ENCODE measurements around the gene VPS8.
"Not testable (repeated sequence)": the region's sequence is repeated elsewhere in the genome, so short reads cannot be mapped to it uniquely, and the experiment has no call there.

Gene VPS8

GRCh38 chr3:184864000-184864399 lies 52.0 kb downstream of the VPS8 start:
- no peak for DNase-seq (ENCODE audit: low read depth)

GRCh38 chr3:184868477-184868876 lies 56.5 kb downstream of the VPS8 start:
- DNase-seq (ENCODE audit: low read depth): no peak

DNA sequence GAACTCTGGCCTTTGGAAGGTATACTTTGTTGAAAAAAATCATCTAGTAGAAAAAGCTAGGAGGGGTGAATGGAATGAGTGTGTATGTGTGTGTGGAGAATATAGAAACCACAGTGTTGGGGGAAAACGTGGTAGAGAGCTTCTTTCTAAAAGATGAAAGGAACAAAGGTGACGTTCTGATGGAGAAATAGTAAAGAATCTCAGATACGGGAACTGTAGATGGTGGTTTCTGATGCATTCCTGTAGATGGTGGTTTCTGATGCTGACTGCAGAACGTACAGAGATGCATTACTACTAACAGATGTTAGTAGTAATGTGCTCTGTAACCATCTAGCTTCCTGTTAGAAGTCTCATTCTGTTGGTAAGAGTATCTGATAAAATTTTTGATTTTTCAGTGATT lies 60.2 kb downstream of the VPS8 start:
- DNase-seq (ENCODE audit: low read depth): no peak

DNA sequence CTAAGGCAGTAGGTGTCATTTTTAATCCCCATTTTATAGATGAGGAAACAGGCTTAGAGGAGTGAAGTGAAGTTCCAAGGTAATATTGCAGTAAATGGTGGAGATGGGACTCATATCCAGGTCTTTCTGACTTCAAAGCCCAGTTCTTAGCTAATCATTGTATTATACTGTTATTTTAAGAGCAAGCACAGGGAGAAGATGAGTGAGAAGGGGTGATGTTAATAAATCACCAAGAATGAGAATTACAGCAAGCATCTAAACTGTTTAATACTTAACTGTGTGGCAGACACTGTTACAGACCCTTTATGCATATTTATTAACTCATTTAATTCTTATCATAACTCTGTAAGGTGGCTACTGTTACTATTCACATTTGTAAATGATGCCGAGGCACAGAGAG lies 61.2 kb downstream of the VPS8 start:
- DNase-seq (ENCODE audit: low read depth): no peak

DNA sequence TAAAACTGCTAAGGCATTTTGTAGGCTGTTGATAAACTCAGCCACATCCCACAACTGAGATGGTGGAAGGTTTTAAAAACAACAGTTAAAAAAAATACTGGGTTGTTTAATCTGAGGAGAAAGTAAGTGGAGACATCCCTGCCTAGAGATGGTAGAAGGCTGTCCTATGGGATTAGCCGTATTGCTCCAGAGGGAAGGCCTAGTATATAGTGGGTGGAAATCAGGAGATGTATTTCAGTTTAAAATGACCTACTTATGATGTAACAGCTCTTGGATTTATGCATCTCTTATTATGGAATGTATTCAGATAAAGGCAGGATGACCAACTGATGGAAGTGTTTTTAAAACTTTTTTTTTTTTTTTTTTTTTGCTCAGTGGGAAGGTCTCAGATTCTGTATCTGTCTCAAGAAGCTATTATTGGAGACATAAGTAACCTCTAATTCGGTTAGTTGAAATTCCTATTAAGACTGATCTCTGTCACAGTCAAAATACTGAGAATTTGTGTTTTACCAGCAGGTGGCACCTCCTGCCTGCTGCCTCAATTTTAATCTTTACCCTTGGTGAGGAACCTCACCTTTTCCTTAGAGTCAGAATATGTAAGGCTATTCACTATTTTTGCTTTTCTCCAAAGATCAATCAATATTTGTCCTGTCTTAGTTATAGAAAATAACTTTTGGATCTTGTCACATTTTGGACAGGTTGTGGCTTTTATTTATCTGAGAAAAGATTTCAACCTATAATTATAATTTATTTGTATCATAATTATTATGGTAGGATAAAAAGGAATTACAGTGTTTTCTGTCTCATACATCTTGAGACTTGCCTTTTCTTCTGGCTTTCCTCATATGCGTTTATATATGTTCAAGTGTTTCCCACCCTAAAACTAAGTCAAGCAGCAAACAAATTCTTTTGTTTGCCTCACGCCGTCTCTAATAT lies 63.0 kb downstream of the VPS8 start:
- no peak for DNase-seq (ENCODE audit: low read depth)

GRCh38 chr3:184880276-184881019 lies 68.5 kb downstream of the VPS8 start:
- DNase-seq (ENCODE audit: low read depth): no peak

- DNase-seq (ENCODE audit: low read depth): no peak
These were observed 72.5 kb downstream of the VPS8 start for GRCh38 chr3:184884359-184885017.

DNA sequence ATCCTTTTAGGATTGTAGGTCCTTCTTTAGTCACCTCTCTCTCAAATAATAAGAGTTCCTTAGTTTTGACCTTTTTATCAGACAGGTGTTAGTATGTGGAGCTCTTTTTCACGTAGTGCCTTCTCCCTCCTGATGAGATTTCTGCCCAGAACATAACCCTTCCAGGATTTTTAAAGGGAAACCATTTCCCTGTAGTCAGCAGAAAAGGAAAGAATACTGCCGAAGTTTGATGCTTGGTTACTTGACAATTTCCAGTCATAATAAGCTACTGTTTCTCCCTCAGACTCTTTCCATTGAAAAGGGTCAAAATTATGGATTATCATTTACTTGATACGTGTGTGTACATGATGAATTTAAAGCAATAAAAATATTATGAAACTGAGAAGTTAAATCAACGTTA lies 73.1 kb downstream of the VPS8 start:
- no peak for DNase-seq (ENCODE audit: low read depth)

DNA sequence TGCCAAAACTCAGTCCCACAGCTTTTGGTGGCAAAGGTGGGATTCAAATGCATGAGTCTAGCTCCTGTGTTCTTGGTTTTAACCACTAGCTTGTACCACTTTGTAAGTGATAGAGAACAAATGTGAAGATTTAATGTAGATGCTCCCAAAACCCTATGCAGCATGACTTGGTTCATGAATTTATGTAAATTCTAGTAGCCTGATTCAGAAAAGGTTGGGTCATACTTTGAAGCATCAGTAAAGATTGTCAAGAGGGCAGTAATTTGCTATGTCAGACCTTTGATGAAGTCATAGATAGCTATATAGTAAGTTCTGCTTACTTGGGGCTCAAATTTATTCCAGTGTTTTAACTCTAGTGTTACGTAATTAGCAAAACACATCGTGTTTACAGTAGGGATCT lies 75.6 kb downstream of the VPS8 start:
- DNase-seq (ENCODE audit: low read depth): no peak

DNA sequence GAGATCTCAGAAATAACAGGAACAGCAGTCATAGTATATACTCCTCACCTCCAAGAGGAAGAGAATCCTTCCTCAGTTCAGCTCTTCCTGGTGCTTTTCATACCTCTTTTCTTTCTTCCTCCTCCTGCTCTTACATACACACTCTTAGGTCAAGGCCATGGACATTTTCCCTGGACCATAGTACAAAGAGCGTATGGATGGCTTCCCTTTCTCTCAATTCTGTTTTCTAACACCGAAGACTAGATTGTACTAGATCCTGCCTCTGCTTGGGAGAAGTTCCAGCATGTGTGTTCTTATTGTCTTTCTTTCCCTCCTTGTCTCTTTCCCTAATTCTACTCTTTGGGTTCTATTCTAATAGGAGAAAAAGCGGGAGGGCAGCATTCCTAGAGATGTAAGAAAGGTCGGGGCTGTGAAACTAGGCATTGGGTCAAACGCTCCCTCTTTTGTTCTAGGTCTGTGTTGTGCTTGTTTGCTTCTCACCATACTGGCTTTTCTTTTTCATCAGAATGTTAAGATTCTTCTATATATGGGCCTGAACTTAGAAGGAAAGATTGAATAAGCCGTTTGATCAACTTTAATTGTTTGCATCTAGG lies 77.4 kb downstream of the VPS8 start:
- no peak for DNase-seq (ENCODE audit: low read depth)

DNA sequence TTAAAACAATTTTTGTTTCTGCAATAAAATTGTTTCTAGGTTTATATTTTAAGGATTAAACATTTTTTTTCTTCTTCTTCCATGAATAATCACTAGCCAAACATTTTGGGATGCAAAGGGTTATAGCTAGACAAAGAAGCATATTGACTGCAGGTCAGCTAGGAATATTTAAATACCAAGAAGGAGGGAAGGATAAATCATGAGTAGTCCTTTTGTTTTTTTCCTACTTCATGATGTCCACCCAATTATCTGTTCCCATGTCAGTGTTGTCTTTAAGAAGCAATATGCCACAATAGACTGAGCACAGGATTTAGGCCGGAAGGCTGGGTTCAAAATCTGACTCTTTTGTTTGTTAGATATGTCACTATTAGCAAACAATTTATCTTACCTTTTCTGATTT lies 82.1 kb downstream of the VPS8 start:
- no peak for DNase-seq (ENCODE audit: low read depth)

DNA sequence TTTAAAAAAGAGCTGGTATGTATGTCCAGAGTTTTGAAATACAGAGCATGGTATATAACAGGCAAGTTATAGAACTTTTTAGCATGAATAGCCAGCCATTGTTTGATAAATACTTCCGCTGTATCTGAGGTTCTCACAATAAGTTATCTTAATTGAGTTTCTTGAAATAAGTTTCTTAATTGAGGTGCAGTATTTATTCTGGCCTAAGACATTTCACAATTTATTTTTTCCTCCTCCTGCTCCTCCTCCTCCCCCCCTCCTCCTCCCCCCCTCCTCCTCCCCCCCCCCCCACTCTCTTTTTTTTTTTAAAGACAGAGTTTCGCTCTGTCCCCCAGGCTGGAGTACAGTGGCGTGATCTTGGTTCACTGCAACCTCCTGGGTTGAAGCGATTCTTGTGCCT lies 83.4 kb downstream of the VPS8 start:
- no peak for DNase-seq (ENCODE audit: low read depth)

DNA sequence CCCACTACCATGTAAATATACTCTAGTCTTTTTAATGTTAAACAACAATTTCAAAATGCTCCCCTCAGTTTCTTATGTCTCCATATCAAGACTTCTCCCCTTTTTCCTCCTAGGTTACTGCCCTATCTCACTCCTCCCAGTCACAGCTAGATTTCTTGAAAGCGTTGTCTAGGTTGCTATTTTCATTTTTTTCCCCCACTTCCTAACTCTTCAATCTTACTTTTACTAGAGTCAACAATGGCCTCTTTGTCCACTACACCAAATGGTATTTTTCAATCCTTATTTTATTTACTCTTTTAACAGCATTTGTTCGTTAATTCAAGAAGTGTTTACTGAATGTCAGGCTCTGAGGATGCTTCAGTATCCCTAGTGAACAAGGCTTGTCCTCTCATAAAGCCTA lies 84.4 kb downstream of the VPS8 start:
- no peak for DNase-seq (ENCODE audit: low read depth)

DNA sequence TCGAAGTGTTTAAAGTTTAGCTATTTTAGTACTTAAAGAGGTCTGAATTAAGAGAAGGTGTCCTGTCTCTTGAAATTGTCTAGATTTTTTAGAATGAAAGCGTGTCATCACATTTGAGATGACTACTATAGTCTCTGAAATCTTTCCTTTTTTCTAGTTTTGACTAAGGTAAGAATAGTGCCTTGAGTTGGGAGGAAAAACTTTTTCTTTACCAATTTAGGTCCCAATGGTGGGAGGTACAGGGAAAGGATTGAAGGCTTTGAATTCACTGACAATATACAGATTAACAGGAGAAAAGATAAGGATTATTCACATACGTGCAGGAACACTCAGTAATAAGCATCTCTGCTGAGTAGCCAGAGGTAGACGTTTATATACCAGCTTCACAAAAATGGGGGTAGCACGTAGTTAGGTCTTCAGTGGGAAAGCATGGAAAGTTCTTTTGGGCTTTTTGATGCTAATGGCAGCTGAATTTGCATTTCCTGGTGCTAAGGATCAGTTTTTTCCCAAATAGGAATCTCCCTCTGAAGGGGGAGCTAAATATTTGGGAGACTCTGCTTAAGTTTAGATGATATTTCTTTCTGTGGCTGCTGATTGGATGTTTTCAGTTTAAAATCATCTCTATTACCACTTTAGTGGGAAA lies 88.1 kb downstream of the VPS8 start:
- no peak for DNase-seq (ENCODE audit: low read depth)

DNA sequence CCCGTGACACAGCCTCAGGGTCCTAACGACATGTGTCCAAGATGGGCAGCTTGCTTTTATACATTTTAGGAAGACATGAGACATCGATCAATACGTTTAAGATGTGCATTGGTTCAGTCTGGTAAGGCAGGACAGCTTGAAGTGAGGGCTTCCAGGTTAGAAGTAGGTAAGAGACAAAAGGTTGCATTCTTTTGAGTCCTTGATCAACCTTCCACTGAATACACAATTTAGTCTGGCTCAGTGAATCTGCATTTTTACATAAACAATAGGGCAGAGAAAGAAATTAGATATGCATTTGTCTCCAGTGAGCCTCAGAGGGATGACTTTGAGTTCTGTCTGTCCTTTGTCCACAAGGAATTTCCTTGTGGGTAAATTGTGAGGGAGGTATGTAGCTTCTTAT lies 95.1 kb downstream of the VPS8 start:
- not testable (repeated sequence) for DNase-seq (ENCODE audit: low read depth)

- no peak for DNase-seq (ENCODE audit: low read depth)
These were observed 96.0 kb downstream of the VPS8 start for GRCh38 chr3:184907681-184908649.

- no peak for DNase-seq (ENCODE audit: low read depth)
These were observed 96.9 kb downstream of the VPS8 start for GRCh38 chr3:184908859-184909258.

GRCh38 chr3:184910664-184911063 lies 98.7 kb downstream of the VPS8 start:
- DNase-seq (ENCODE audit: low read depth): no peak

- no peak for DNase-seq (ENCODE audit: low read depth)
These were observed 99.6 kb downstream of the VPS8 start for GRCh38 chr3:184911570-184911969.

DNA sequence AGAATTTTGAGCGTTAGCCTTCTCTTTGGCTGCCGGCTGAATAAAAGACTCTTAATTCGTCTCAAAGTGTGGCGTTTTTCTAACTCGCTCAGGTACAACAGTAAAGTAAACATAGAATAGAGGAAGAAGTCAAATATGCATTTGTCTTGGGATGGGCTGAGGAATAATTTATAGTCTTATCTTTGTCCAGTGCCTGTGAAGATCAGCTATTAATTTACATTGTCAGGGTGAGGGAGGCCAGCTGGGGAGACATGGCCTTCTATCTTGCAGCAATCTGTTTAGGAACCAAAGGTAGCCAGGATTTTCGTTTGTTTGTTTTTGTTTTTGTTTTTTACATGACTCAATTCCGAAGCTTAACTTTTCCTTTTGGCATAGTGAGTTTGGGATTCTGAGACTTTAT lies 100.2 kb downstream of the VPS8 start:
- no peak for DNase-seq (ENCODE audit: low read depth)

- DNase-seq (ENCODE audit: low read depth): no peak
These were observed 102.7 kb downstream of the VPS8 start for GRCh38 chr3:184914628-184915027.
